ENCODE measurements around the gene ETNK2.

DNA sequence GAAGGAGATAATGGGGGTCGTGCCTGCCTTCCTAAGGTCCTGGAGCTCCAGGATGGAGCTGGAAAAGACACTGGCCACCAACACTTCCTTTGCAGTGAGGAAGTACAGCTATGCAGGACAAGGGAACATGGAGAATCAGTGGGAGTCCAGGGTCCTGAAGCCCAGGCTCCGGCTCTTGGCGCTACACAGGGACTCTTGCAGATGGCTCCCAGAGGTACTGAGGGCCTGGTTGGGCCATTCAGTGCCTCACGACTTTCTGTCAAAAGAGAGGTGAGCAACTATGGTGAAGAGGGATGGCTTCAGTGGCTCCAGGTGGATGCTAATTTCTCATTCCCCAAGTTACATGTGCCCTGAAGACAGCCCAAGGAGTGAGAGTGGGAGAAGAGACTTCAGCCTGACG, 1.8 kb upstream of the ETNK2 start:
- TF ChIP-seq, protein P1, sequence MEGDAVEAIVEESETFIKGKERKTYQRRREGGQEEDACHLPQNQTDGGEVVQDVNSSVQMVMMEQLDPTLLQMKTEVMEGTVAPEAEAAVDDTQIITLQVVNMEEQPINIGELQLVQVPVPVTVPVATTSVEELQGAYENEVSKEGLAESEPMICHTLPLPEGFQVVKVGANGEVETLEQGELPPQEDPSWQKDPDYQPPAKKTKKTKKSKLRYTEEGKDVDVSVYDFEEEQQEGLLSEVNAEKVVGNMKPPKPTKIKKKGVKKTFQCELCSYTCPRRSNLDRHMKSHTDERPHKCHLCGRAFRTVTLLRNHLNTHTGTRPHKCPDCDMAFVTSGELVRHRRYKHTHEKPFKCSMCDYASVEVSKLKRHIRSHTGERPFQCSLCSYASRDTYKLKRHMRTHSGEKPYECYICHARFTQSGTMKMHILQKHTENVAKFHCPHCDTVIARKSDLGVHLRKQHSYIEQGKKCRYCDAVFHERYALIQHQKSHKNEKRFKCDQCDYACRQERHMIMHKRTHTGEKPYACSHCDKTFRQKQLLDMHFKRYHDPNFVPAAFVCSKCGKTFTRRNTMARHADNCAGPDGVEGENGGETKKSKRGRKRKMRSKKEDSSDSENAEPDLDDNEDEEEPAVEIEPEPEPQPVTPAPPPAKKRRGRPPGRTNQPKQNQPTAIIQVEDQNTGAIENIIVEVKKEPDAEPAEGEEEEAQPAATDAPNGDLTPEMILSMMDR (IDR thresholded peaks at IDR 0.05), result no peak
- TF ChIP-seq EZH2phosphoT487 (IDR thresholded peaks at IDR 0.05) (no peak), EZH2 (IDR thresholded peaks at IDR 0.05) (no peak)

All from neural progenitor cell (in vitro differentiated cells).